OCI-LY3 (cell line): Measurements from ENCODE around the gene CDC5L.

Source experiments
- H2AFZ ChIP-seq: fragments of 200-600, 300-600 bp; shearing (Covaris generic); 2 replicates; pipeline ENCODE4 v1.6.0; 2014; ENCODE audit warnings: antibody characterized with exemption, low read depth, low read length
- H3K27ac ChIP-seq: fragments of 200-600, 300-600 bp; sonication (generic); 2 replicates; pipeline ENCODE4 v1.5.1; 2014; ENCODE audit warnings: mild to moderate bottlenecking, low read length, moderate library complexity, mixed read lengths
- H3K27me3 ChIP-seq: fragments of 200-600, 300-600 bp; sonication (generic); 2 replicates; pipeline ENCODE4 v1.6.1; 2014; ENCODE audit warnings: low read depth, low read length, mixed read lengths
- H3K36me3 ChIP-seq: fragments of 200-600, 300-600 bp; sonication (generic); replicated peaks from 2 replicates; pipeline ENCODE3; 2014; ENCODE audit warnings: low read depth, low read length, mixed read lengths
- H3K4me1 ChIP-seq: fragments of 300-600, 200-600 bp; sonication (generic); 2 replicates; pipeline ENCODE4 v1.6.1; 2014; ENCODE audit warnings: low read length, mixed read lengths
- H3K4me2 ChIP-seq: fragments of 200-600, 300-600 bp; sonication (generic); 2 replicates; pipeline ENCODE4 v1.6.1; 2014; ENCODE audit warnings: low read length, mixed read lengths
- H3K4me3 ChIP-seq: fragments of 300-600, 200-600 bp; sonication (generic); 2 replicates; pipeline ENCODE4 v1.5.1; 2014; ENCODE audit warnings: antibody characterized with exemption, mild to moderate bottlenecking, low read length, moderate library complexity
- H3K79me2 ChIP-seq: fragments of 300-600, 200-600 bp; shearing (Covaris generic); 2 replicates; pipeline ENCODE4 v1.6.1; 2014; ENCODE audit warnings: mild to moderate bottlenecking, low read length, mixed read lengths
- H3K9ac ChIP-seq: fragments of 300-600, 200-600 bp; shearing (Covaris generic); 2 replicates; pipeline ENCODE4 v1.6.0; 2014; ENCODE audit warnings: mild to moderate bottlenecking, low read length, moderate library complexity
- H3K9me3 ChIP-seq: fragments of 200-600, 300-600 bp; shearing (Covaris generic); 2 replicates; pipeline ENCODE4 v1.6.1; 2014; ENCODE audit warnings: low read length, mixed read lengths; ENCODE audit not compliant: insufficient read depth
- H4K20me1 ChIP-seq: fragments of 200-600, 300-600 bp; sonication (generic); 2 replicates; pipeline ENCODE4 v1.6.1; 2016; ENCODE audit warnings: low read length, mixed read lengths; ENCODE audit not compliant: insufficient read depth
- CTCF ChIP-seq: fragments of 200-600, 300-600 bp; sonication (generic); IDR thresholded peaks from 2 replicates; pipeline ENCODE4 v1.5.1; 2014; ENCODE audit warnings: antibody characterized with exemption, low read length, low read depth
- EZH2phosphoT487 ChIP-seq: fragments of 200-600 bp; shearing (Covaris generic); IDR thresholded peaks from 2 replicates; pipeline ENCODE4 v1.6.1; 2018; ENCODE audit warnings: antibody characterized with exemption, mixed run types, low read depth

Gene CDC5L

GRCh38 chr6:44411141-44411540, 23.6 kb downstream of the CDC5L start:
- no peak overlapping the region for H3K27ac ChIP-seq
- TF ChIP-seq EZH2phosphoT487 (no peak), CTCF (no peak)
- peaks cover 54% of the 10 kb centered on the region for H3K79me2 ChIP-seq
- no peaks in the 10 kb centered on the region for H3K27me3 ChIP-seq
- peaks cover 77% of the 10 kb centered on the region for H3K36me3 ChIP-seq
- peaks cover 33% of the 10 kb centered on the region; the same call in 1 of the 2 replicates for H4K20me1 ChIP-seq
- peaks cover 8% of the 10 kb centered on the region; the same call in 1 of the 2 replicates for H3K4me1 ChIP-seq
- H3K4me2 ChIP-seq: no peak overlapping the region
- no peak overlapping the region for H3K4me3 ChIP-seq
- no peak overlapping the region for H2AFZ ChIP-seq
- H3K9me3 ChIP-seq: no peaks in the 10 kb centered on the region
- H3K9ac ChIP-seq: no peak overlapping the region

DNA sequence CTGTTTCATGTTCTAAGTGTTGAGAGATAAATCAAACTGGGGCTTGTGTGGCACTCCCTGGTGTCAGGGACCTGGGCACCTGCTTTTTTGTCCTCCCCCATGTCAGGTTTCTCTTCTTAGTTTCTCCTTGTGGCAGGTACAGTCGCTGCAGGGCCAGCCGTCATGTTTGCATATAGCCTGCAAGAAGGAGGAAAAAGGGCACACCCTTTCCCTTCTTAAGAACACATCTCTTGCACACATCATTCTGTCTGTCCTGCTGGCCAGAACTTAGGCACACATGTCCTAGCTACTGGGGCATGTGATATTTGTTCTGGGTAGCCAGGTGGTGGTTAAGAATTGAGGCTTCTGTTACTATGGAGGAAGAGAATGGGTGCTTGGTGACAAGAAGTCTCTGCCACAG, 27.9 kb downstream of the CDC5L start:
- peaks cover 62% of the 10 kb centered on the region for H3K36me3 ChIP-seq
- H3K9me3 ChIP-seq: no peaks in the 10 kb centered on the region
- no peak overlapping the region for H3K9ac ChIP-seq
- no peak overlapping the region for H3K4me2 ChIP-seq
- H3K27ac ChIP-seq: no peak overlapping the region
- peaks cover 8% of the 10 kb centered on the region; the same call in 1 of the 2 replicates for H3K4me1 ChIP-seq
- TF ChIP-seq EZH2phosphoT487 (no peak), CTCF (no peak)
- H4K20me1 ChIP-seq: peaks cover 45% of the 10 kb centered on the region
- H3K4me3 ChIP-seq: no peak overlapping the region
- H2AFZ ChIP-seq: no peak overlapping the region
- H3K27me3 ChIP-seq: no peaks in the 10 kb centered on the region
- peaks cover 60% of the 10 kb centered on the region for H3K79me2 ChIP-seq

GRCh38 chr6:44415873-44416502, 28.5 kb downstream of the CDC5L start:
- H3K27me3 ChIP-seq: no peaks in the 10 kb centered on the region
- no peak overlapping the region for H3K4me3 ChIP-seq
- peaks cover 8% of the 10 kb centered on the region; the same call in 1 of the 2 replicates for H3K4me1 ChIP-seq
- H2AFZ ChIP-seq: no peak overlapping the region
- TF ChIP-seq CTCF: no peak
- TF ChIP-seq EZH2phosphoT487: no peak
- peaks cover 44% of the 10 kb centered on the region for H4K20me1 ChIP-seq
- no peaks in the 10 kb centered on the region for H3K9me3 ChIP-seq
- no peak overlapping the region for H3K9ac ChIP-seq
- H3K4me2 ChIP-seq: no peak overlapping the region
- H3K27ac ChIP-seq: no peak overlapping the region
- peaks cover 64% of the 10 kb centered on the region for H3K36me3 ChIP-seq
- peaks cover 58% of the 10 kb centered on the region for H3K79me2 ChIP-seq

GRCh38 chr6:44422531-44422930, 35.0 kb downstream of the CDC5L start:
- no peak overlapping the region for H3K4me2 ChIP-seq
- peaks cover 2% of the 10 kb centered on the region for H3K79me2 ChIP-seq
- H3K27me3 ChIP-seq: no peaks in the 10 kb centered on the region
- peaks cover 67% of the 10 kb centered on the region for H3K36me3 ChIP-seq
- TF ChIP-seq EZH2phosphoT487 (no peak), CTCF (no peak)
- H3K4me1 ChIP-seq: no peaks in the 10 kb centered on the region
- H4K20me1 ChIP-seq: peaks cover 11% of the 10 kb centered on the region; the same call in 1 of the 2 replicates
- H3K9ac ChIP-seq: no peak overlapping the region
- H2AFZ ChIP-seq: no peak overlapping the region
- no peak overlapping the region for H3K4me3 ChIP-seq
- H3K9me3 ChIP-seq: no peaks in the 10 kb centered on the region
- no peak overlapping the region for H3K27ac ChIP-seq
